PC-9 (cell line): ENCODE measurements around the gene ATF1. TPM values are rescaled to one million over a fixed set of nuclear protein-coding genes. Genes with fewer than 3 reads are reported as not detected.

Experiments used
- BruUV-seq: library from RNA; stranded (reverse); fragments of 400-500 nt; replicated peaks from 2 replicates; lab custom pipeline; 2021; lab: Mats Ljungman, UMichigan
- CTCF ChIA-PET: fragments of 300-600 bp; sonication (Branson Sonifier 250); formaldehyde crosslinking; loops from one replicate; lab custom pipeline; 2022; ENCODE audit warnings: antibody characterized with exemption; lab: Charles Lee
- POLR2A ChIA-PET: fragments of 300-600 bp; sonication (Branson Sonifier 250); formaldehyde crosslinking; loops from one replicate; lab custom pipeline; 2022; ENCODE audit warnings: antibody characterized with exemption; ENCODE audit not compliant: unreplicated experiment; lab: Charles Lee
- DNase-seq, 2 experiments: peaks; one replicate each; pipeline versions ENCODE4 v3.0.0 to v3.0.0-alpha.2; 2015 to 2022; ENCODE audit warnings: mixed read lengths in 1 of 2
- H2AFZ ChIP-seq: fragments of 200-600 bp; sonication (generic); 2 replicates; pipeline ENCODE4 v1.8.1; 2017; ENCODE audit warnings: antibody characterized with exemption
- H3F3A ChIP-seq: fragments of 200-600 bp; sonication (generic); 2 replicates; pipeline ENCODE4 v1.8.1; 2017; ENCODE audit warnings: antibody characterized with exemption, mild to moderate bottlenecking, low read depth; ENCODE audit not compliant: insufficient read depth
- H3K27ac ChIP-seq: fragments of 200-600 bp; sonication (generic); 2 replicates; pipeline ENCODE4 v1.6.1; 2016; ENCODE audit warnings: mixed run types
- H3K27me3 ChIP-seq: fragments of 200-600 bp; sonication (generic); 2 replicates; pipeline ENCODE4 v1.6.1; 2016; ENCODE audit warnings: low read depth, mixed run types; ENCODE audit not compliant: insufficient read depth
- H3K36me3 ChIP-seq: fragments of 200-600 bp; sonication (generic); 2 replicates; pipeline ENCODE4 v1.6.1; 2016; ENCODE audit warnings: low read depth, mixed run types
- H3K4me1 ChIP-seq: fragments of 200-600 bp; sonication (generic); replicated peaks from 2 replicates; pipeline ENCODE4 v1.6.1; 2016; ENCODE audit warnings: mixed run types; ENCODE audit not compliant: insufficient read depth
- H3K4me2 ChIP-seq: fragments of 200-600 bp; sonication (generic); 2 replicates; pipeline ENCODE4 v1.6.1; 2017; ENCODE audit warnings: mixed run types
- H3K4me3 ChIP-seq: fragments of 200-600 bp; sonication (generic); 2 replicates; pipeline ENCODE4 v1.6.1; 2016; ENCODE audit warnings: mixed run types
- H3K79me2 ChIP-seq: fragments of 200-600 bp; sonication (generic); 2 replicates; pipeline ENCODE4 v1.6.1; 2017; ENCODE audit warnings: low read depth, mixed run types
- H3K9me2 ChIP-seq: fragments of 200-600 bp; sonication (generic); 2 replicates; pipeline ENCODE4 v1.8.1; 2017; ENCODE audit warnings: mild to moderate bottlenecking; ENCODE audit not compliant: insufficient read depth
- H3K9me3 ChIP-seq: fragments of 200-600 bp; sonication (generic); 2 replicates; pipeline ENCODE4 v1.8.1; 2016; ENCODE audit warnings: low read depth; ENCODE audit not compliant: insufficient read depth
- H4K20me1 ChIP-seq: fragments of 200-600 bp; sonication (generic); 2 replicates; pipeline ENCODE4 v1.8.1; 2017; ENCODE audit not compliant: insufficient read depth
- CTCF ChIP-seq: fragments of 200-600 bp; sonication (generic); conservative IDR thresholded peaks from 2 replicates; pipeline ENCODE4 v1.6.1; 2017; ENCODE audit warnings: mixed run types, antibody characterized with exemption, mild to moderate bottlenecking, moderate library complexity
- EZH2 ChIP-seq: fragments of 200-600 bp; sonication (generic); IDR thresholded peaks from 2 replicates; pipeline ENCODE4 v1.8.0; 2017; ENCODE audit warnings: antibody characterized with exemption, low read depth
- intact Hi-C: fragments of 100-400 bp; cut with micrococcal nuclease; formaldehyde crosslinking; loops from one replicate; pipeline ENCODE4 v1.10.0; 2022; ENCODE audit not compliant: unreplicated experiment
- total RNA-seq: library from RNA; stranded (reverse); gene quantifications from 2 replicates; pipeline ENCODE4 v1.2.3, GENCODE V29; 2021

The ATF1 gene
- total RNA-seq, 1 experiment from 2014 or later = 37.9 TPM

- Histone ChIP-seq H3K36me3 (peaks cover 7% of the 10 kb centered on the region; the same call in 1 of the 2 replicates), H3K9me2 (no peaks in the 10 kb centered on the region), H2AFZ (no peak overlapping the region), H3K9me3 (no peaks in the 10 kb centered on the region), H4K20me1 (no peaks in the 10 kb centered on the region), H3K79me2 (peaks cover 39% of the 10 kb centered on the region), H3F3A (peaks cover 29% of the 10 kb centered on the region), H3K27ac (no peak overlapping the region), H3K4me1 (peaks cover 40% of the 10 kb centered on the region), H3K4me2 (no peak overlapping the region), H3K27me3 (no peaks in the 10 kb centered on the region), H3K4me3 (no peak overlapping the region)
- ChIA-PET CTCF (interaction anchor here (1.5 kb wide), 1 partner anchor 19 kb away, joined by 4 read pairs; no protein-coding TSS in a partner anchor), POLR2A (no interaction called here)
- intact Hi-C loops = no loop called here
- no TSS peak for BruUV-seq
- TF ChIP-seq EZH2 = no peak
- no peak for TF ChIP-seq CTCF
- DNase-seq = no peak
Measured at GRCh38 chr12:50784501-50784900, 20.6 kb downstream of the ATF1 start.

GRCh38 chr12:50785406-50786001, 21.6 kb downstream of the ATF1 start:
- BruUV-seq = no TSS peak
- DNase-seq = no peak
- no peaks in the 10 kb centered on the region for H3K9me3 ChIP-seq
- TF ChIP-seq EZH2 = no peak
- TF ChIP-seq CTCF = no peak
- peak overlapping the region; percentile 65 for H3K4me2 ChIP-seq
- H4K20me1 ChIP-seq = no peaks in the 10 kb centered on the region
- peak overlapping the region; percentile 90 for H3K27ac ChIP-seq
- POLR2A ChIA-PET = interaction anchor here (0.5 kb wide), 1 partner anchor 22 kb away, joined by 8 read pairs; the partner anchor contains the start of gene ATF1
- H3K9me2 ChIP-seq = no peaks in the 10 kb centered on the region
- intact Hi-C loops = loop anchor here (1.0 to 2.0 kb wide), 2 partner anchors 21 to 239 kb away; partner anchors contain the start of gene ATF1
- peaks cover 40% of the 10 kb centered on the region for H3K4me1 ChIP-seq
- H3K4me3 ChIP-seq = no peak overlapping the region
- peaks cover 29% of the 10 kb centered on the region for H3F3A ChIP-seq
- peaks cover 7% of the 10 kb centered on the region; the same call in 1 of the 2 replicates for H3K36me3 ChIP-seq
- CTCF ChIA-PET = interaction anchor here (0.5 to 1.5 kb wide), 2 partner anchors 20 to 238 kb away, joined by 4 read pairs; no protein-coding TSS in a partner anchor
- no peaks in the 10 kb centered on the region for H3K27me3 ChIP-seq
- peaks cover 43% of the 10 kb centered on the region for H3K79me2 ChIP-seq
- no peak overlapping the region for H2AFZ ChIP-seq

- ChIA-PET CTCF (interaction anchor here (0.5 to 1.4 kb wide), 4 partner anchors 21 to 431 kb away, joined by 3 to 12 read pairs (median 6); no protein-coding TSS in a partner anchor), POLR2A (interaction anchor here (0.5 to 1.0 kb wide), 5 partner anchors 8 to 521 kb away, joined by 3 to 11 read pairs (median 7); partner anchors contain the start of gene ATF1)
- Histone ChIP-seq H3K27me3 (no peaks in the 10 kb centered on the region), H3K4me1 (peaks cover 40% of the 10 kb centered on the region), H3F3A (peaks cover 29% of the 10 kb centered on the region), H3K4me3 (no peak overlapping the region), H3K79me2 (peaks cover 46% of the 10 kb centered on the region), H3K4me2 (peak overlapping the region; percentile 65), H3K9me3 (no peaks in the 10 kb centered on the region), H4K20me1 (no peaks in the 10 kb centered on the region), H3K36me3 (peaks cover 7% of the 10 kb centered on the region; the same call in 1 of the 2 replicates), H3K9me2 (no peaks in the 10 kb centered on the region), H2AFZ (no peak overlapping the region), H3K27ac (peak overlapping the region; percentile 90)
- intact Hi-C loops = loop anchor here (1.0 to 2.0 kb wide), 2 partner anchors 22 to 238 kb away; partner anchors contain the start of gene ATF1
- BruUV-seq = TSS peak; percentile 98
- DNase-seq = peak; percentile 73 to 99
- TF ChIP-seq CTCF (no peak), EZH2 (no peak)
Measured at GRCh38 chr12:50786498-50787231, 22.8 kb downstream of the ATF1 start.
